SK-N-SH treated with all-trans-retinoic acid at 6 μM for 48 hours (cell line): Measurements from ENCODE around the gene DIP2C.

Experiments used
- BACH2 ChIP-seq: fragments of 250-450 bp; sonication (Bioruptor Pico); IDR thresholded peaks from 2 replicates; pipeline ENCODE4 v1.9.0; 2021; ENCODE audit warnings: mild to moderate bottlenecking, borderline replicate concordance
- CREB5 ChIP-seq: fragments of 250-450 bp; sonication (Bioruptor Pico); IDR thresholded peaks from 2 replicates; pipeline ENCODE4 v1.5.1; 2020; ENCODE audit warnings: low read depth, mild to moderate bottlenecking, moderate library complexity
- CSDC2 ChIP-seq: fragments of 250-450 bp; sonication (Bioruptor Pico); IDR thresholded peaks from 2 replicates; pipeline ENCODE4 v1.5.0; 2020; ENCODE audit warnings: mild to moderate bottlenecking, moderate library complexity
- OSR1 ChIP-seq: fragments of 250-450 bp; sonication (Bioruptor Pico); IDR thresholded peaks from 2 replicates; pipeline ENCODE4 v1.8.0; 2022; ENCODE audit warnings: moderate library complexity, mild to moderate bottlenecking, inconsistent platforms
- PPARA ChIP-seq: fragments of 250-450 bp; sonication (Bioruptor Pico); IDR thresholded peaks from 2 replicates; pipeline ENCODE4 v1.5.0; 2020; ENCODE audit warnings: mild to moderate bottlenecking, borderline replicate concordance
- TSHZ2 ChIP-seq: fragments of 250-450 bp; sonication (Bioruptor Pico); IDR thresholded peaks from 2 replicates; pipeline ENCODE4 v1.5.0; 2020; ENCODE audit warnings: mild to moderate bottlenecking, moderate library complexity
- ZFP3 ChIP-seq: fragments of 250-450 bp; sonication (Bioruptor Pico); IDR thresholded peaks from 2 replicates; pipeline ENCODE4 v1.5.0; 2020; ENCODE audit warnings: mild to moderate bottlenecking, moderate library complexity

- no peak for TF ChIP-seq OSR1
- TF ChIP-seq BACH2 (CRISPR knock-in tag): no peak
- TF ChIP-seq ZFP3: no peak
- no peak for TF ChIP-seq CSDC2 (CRISPR knock-in tag)
- no peak for TF ChIP-seq CREB5 (CRISPR knock-in tag)
- no peak for TF ChIP-seq PPARA (CRISPR knock-in tag)
- no peak for TF ChIP-seq TSHZ2 (CRISPR knock-in tag)
These were observed 418.3 kb downstream of the DIP2C start for GRCh38 chr10:271201-271600.
